K562 (cell line): ENCODE measurements around the gene PHF10. TPM values are rescaled to one million over a fixed set of nuclear protein-coding genes. Genes with fewer than 3 reads are reported as not detected.

Source experiments
- ADNP ChIP-seq: fragments of 200-800 bp; sonication (Bioruptor generic); IDR thresholded peaks from 2 replicates; pipeline ENCODE4 v1.6.1; 2016; ENCODE audit warnings: missing genetic modification characterization, missing compliant biosample characterization
- ARID1B ChIP-seq: fragments of 450-650 bp; IDR thresholded peaks from 2 replicates; pipeline ENCODE4 v1.6.1; 2016; ENCODE audit warnings: antibody characterized with exemption, mild to moderate bottlenecking, inconsistent platforms
- ATF1 ChIP-seq, 2 experiments: fragments of 450-650 bp in 1 of 2; IDR thresholded peaks; 2 replicates each; pipeline ENCODE4 v1.6.1; 2016; ENCODE audit warnings: missing compliant biosample characterization in 1 of 2, missing genetic modification characterization in 1 of 2
- DMBX1 ChIP-seq: fragments of 250-450 bp; sonication (Bioruptor Pico); IDR thresholded peaks from 2 replicates; pipeline ENCODE4 v1.8.0; 2022; ENCODE audit warnings: inconsistent platforms, mild to moderate bottlenecking, moderate library complexity, borderline replicate concordance
- EP300 ChIP-seq: IDR thresholded peaks from 2 replicates; pipeline ENCODE4 v1.6.1; 2012; ENCODE audit warnings: low read length, improper control_type of control experiment
- ERF ChIP-seq: fragments of 450-650 bp; formaldehyde crosslinking; IDR thresholded peaks from 2 replicates; pipeline ENCODE4 v1.4.0; 2020; ENCODE audit warnings: mild to moderate bottlenecking, mixed read lengths
- FOXO4 ChIP-seq: fragments of 450-650 bp; formaldehyde crosslinking; IDR thresholded peaks from 2 replicates; pipeline ENCODE4 v1.4.0; 2020; ENCODE audit warnings: mild to moderate bottlenecking, moderate library complexity
- HBP1 ChIP-seq: fragments of 450-650 bp; formaldehyde crosslinking; IDR thresholded peaks from 2 replicates; pipeline ENCODE4 v1.4.0; 2022; ENCODE audit warnings: missing genetic modification characterization
- HES1 ChIP-seq: fragments of 450-650 bp; IDR thresholded peaks from 2 replicates; pipeline ENCODE4 v1.6.1; 2016; ENCODE audit warnings: low read depth, mild to moderate bottlenecking, moderate library complexity
- HMGN3 ChIP-seq: IDR thresholded peaks from 2 replicates; pipeline ENCODE4 v1.6.1; 2011; ENCODE audit warnings: borderline replicate concordance, low read depth, mild to moderate bottlenecking, mixed read lengths, low read length; ENCODE audit not compliant: insufficient read length; ENCODE audit errors: extremely low read depth
- HOMEZ ChIP-seq: fragments of 250-450 bp; sonication (Bioruptor Pico); IDR thresholded peaks from 2 replicates; pipeline ENCODE4 v1.4.0; 2020; ENCODE audit warnings: mild to moderate bottlenecking, moderate library complexity
- KAT2B ChIP-seq: IDR thresholded peaks from one replicate; pipeline ENCODE4 v1.6.1; 2012; ENCODE audit warnings: low read depth, mild to moderate bottlenecking, control low read depth, inconsistent platforms, low read length, moderate library complexity
- NCOA6 ChIP-seq: fragments of 450-650 bp; IDR thresholded peaks from 2 replicates; pipeline ENCODE4 v1.6.1; 2017; ENCODE audit warnings: mild to moderate bottlenecking
- SAFB ChIP-seq: fragments of 200-400 bp; formaldehyde crosslinking; IDR thresholded peaks from 2 replicates; pipeline ENCODE4 v1.6.1; 2017; ENCODE audit warnings: low read depth, low read length, borderline replicate concordance
- SIN3B ChIP-seq: fragments of 450-650 bp; IDR thresholded peaks from 2 replicates; pipeline ENCODE4 v1.6.1; 2017; ENCODE audit warnings: low read depth, mild to moderate bottlenecking, moderate library complexity
- SNAPC5 ChIP-seq: fragments of 250-450 bp; sonication (Bioruptor Pico); IDR thresholded peaks from 2 replicates; pipeline ENCODE4 v1.8.0; 2021; ENCODE audit warnings: moderate library complexity, mild to moderate bottlenecking, inconsistent platforms
- SRSF3 ChIP-seq: fragments of 200-400 bp; formaldehyde crosslinking; IDR thresholded peaks from 2 replicates; pipeline ENCODE4 v1.6.1; 2016; ENCODE audit warnings: mild to moderate bottlenecking, low read length, moderate library complexity; ENCODE audit not compliant: insufficient read depth
- STAT5B ChIP-seq: fragments of 250-450 bp; sonication (Bioruptor Pico); IDR thresholded peaks from 2 replicates; pipeline ENCODE4 v1.8.0; 2021; ENCODE audit warnings: mild to moderate bottlenecking, inconsistent platforms
- TRIM28 ChIP-seq: fragments of 450-650 bp; IDR thresholded peaks from 2 replicates; pipeline ENCODE4 v1.6.1; 2017
- ZNF280A ChIP-seq: fragments of 450-650 bp; IDR thresholded peaks from 2 replicates; pipeline ENCODE4 v1.6.1; 2018; ENCODE audit warnings: mild to moderate bottlenecking, low read depth; ENCODE audit not compliant: partially characterized antibody
- ZNF561 ChIP-seq: fragments of 450-650 bp; formaldehyde crosslinking; conservative IDR thresholded peaks from 2 replicates; pipeline ENCODE4 v1.4.0; 2020; ENCODE audit warnings: mild to moderate bottlenecking, moderate library complexity
- ZNF778 ChIP-seq: fragments of 450-650 bp; formaldehyde crosslinking; IDR thresholded peaks from 2 replicates; pipeline ENCODE4 v1.4.0; 2020; ENCODE audit warnings: mild to moderate bottlenecking, moderate library complexity
- polyA plus RNA-seq, 8 experiments: library from polyadenylated mRNA; depleted of rRNA in 4 of 8; stranded (reverse) in 5 of 8; unstranded in 3 of 8; fragments of >200 nt; fragmentation: Nextera tagmentation in 2 of 8; fragmentation: Illumina TruSeq in 1 of 8; extraction: Ambion mirVana in 2 of 8; extraction: Trizol in 1 of 8; gene quantifications; 2 replicates each; pipeline versions ENCODE4 v1.2.1 to v1.2.3, GENCODE V29; 2011 to 2014; ENCODE audit warnings: inconsistent platforms in 1 of 8, missing spikeins in 1 of 8
- total RNA-seq, 7 experiments: library from RNA; depleted of rRNA in 6 of 7; stranded (reverse); fragments of >200 nt in 6 of 7; fragmentation: Illumina TruSeq in 2 of 7; extraction: Trizol in 2 of 7; gene quantifications; 2 replicates each; pipeline versions ENCODE4 v1.2.1 to v1.2.3, GENCODE V29; 2011 to 2021; ENCODE audit warnings: low replicate concordance in 1 of 7

PHF10 gene
- total and polyA plus RNA-seq, 9 of the 15 experiments (the other 6 are each of a cell fraction or from before 2014, with no cell fraction given), result 23.9 to 88.9 (median 46.0) TPM

- TF ChIP-seq ZNF280A (no peak), HMGN3 (peak; percentile 67), HES1 (no peak), TRIM28 (peak; percentile 43; the same call in 1 of the 2 replicates), STAT5B (CRISPR knock-in tag) (no peak), SNAPC5 (CRISPR knock-in tag) (no peak), SRSF3 (no peak), SIN3B (peak; percentile 42), ATF1 (CRISPR knock-in tag; IDR thresholded peaks at IDR 0.05) (no peak), ATF1 (tag; IDR thresholded peaks at IDR 0.05) (peak; percentile 34; the same call in 1 of the 2 replicates), ARID1B (no peak), HBP1 (no peak), DMBX1 (CRISPR knock-in tag) (no peak), SAFB (peak; percentile 54; the same call in 1 of the 2 replicates), FOXO4 (no peak), ERF (CRISPR knock-in tag) (0 out of 2 replicates have a peak, but pooled peaks have one; percentile 39), ZNF778 (CRISPR knock-in tag) (no peak), ADNP (tag) (no peak), EP300 (0 out of 2 replicates have a peak, but pooled peaks have one; percentile 3), ZNF561 (CRISPR knock-in tag) (no peak), NCOA6 (peak; percentile 57), KAT2B (no peak), HOMEZ (no peak)
Measured at GRCh38 chr6:169723200-169723909, 945 bp downstream of the PHF10 start (continued).
